HL-60/S4 (cell line): ENCODE measurements around the gene TGFBI.

Source experiments
- in situ Hi-C: fragments of 300-500 bp; cut with MboI; formaldehyde crosslinking; loops from 2 replicates; pipeline ENCODE4 v1.14.3; 2022; ENCODE audit warnings: low sequenced_read_pairs

The TGFBI gene

GRCh38 chr5:136084698-136085097, 55.9 kb downstream of the TGFBI start:
- in situ Hi-C loops, result no loop called here

GRCh38 chr5:136086783-136087566, 58.2 kb downstream of the TGFBI start:
- in situ Hi-C loops, result no loop called here

- in situ Hi-C loops, result no loop called here
Observed at GRCh38 chr5:136087961-136088871, 59.4 kb downstream of the TGFBI start.

GRCh38 chr5:136089791-136090190, 61.0 kb downstream of the TGFBI start:
- in situ Hi-C loops, result no loop called here

- in situ Hi-C loops, result no loop called here
Observed at GRCh38 chr5:136090319-136090718, 61.5 kb downstream of the TGFBI start.

- in situ Hi-C loops, result no loop called here
Observed at GRCh38 chr5:136094189-136094912, 65.6 kb downstream of the TGFBI start.

- in situ Hi-C loops, result no loop called here
Observed at GRCh38 chr5:136094913-136095641, 66.3 kb downstream of the TGFBI start.

- in situ Hi-C loops, result no loop called here
Observed at GRCh38 chr5:136098176-136098575, 69.4 kb downstream of the TGFBI start.

GRCh38 chr5:136099870-136100269, 71.1 kb downstream of the TGFBI start:
- in situ Hi-C loops, result no loop called here

GRCh38 chr5:136101884-136102283, 73.1 kb downstream of the TGFBI start:
- in situ Hi-C loops, result no loop called here

GRCh38 chr5:136103118-136103517, 74.3 kb downstream of the TGFBI start:
- in situ Hi-C loops, result no loop called here

- in situ Hi-C loops, result no loop called here
Observed at GRCh38 chr5:136104306-136104965, 75.6 kb downstream of the TGFBI start.

GRCh38 chr5:136106351-136107031, 77.7 kb downstream of the TGFBI start:
- in situ Hi-C loops, result no loop called here

GRCh38 chr5:136108180-136108611, 79.4 kb downstream of the TGFBI start:
- in situ Hi-C loops, result no loop called here

GRCh38 chr5:136108766-136109165, 80.0 kb downstream of the TGFBI start:
- in situ Hi-C loops, result no loop called here

- in situ Hi-C loops, result no loop called here
Observed at GRCh38 chr5:136109453-136110135, 80.8 kb downstream of the TGFBI start.
